IMR-90 (cell line): Measurements from ENCODE around the gene FCHSD2.

Source experiments
- TF ChIP-seq, protein P1 (sequence below): conservative IDR thresholded peaks from 2 replicates; pipeline ENCODE4 v1.5.1; 2012; ENCODE audit warnings: mild to moderate bottlenecking, low read depth, low read length, improper control_type of control experiment
- TF ChIP-seq, protein P2 (sequence below): fragments of 150-350 bp; IDR thresholded peaks from 2 replicates; pipeline ENCODE4 v1.6.1; 2017; ENCODE audit warnings: mild to moderate bottlenecking, antibody characterized with exemption, low read length, low read depth

DNA sequence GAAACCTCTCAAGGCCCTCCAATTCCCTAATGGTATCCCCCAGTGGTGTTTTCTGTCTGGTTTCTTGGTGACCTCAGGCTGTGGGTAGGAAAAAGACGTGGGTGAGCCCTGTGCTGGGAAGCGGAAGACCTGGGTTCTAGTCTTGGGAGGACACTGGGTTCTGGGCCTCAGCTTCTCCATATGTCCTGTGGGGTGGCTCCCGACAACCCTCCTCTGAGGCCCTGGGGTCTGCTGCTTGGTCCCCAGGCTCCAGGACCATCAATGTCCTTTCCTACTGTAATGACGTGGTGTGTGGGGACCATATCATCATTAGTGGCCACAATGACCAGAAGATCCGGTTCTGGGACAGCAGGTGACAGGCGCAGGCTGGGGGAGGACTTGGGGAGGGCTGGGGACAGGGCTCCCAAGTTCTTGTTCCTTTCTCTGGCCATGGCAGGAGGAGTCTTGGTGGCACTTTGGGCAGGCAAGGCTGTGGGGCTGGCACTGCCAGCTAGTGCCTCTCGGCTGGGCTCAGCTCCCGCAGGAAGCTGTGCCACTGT is 315.1 kb downstream of the FCHSD2 start:
- TF ChIP-seq, protein P1, sequence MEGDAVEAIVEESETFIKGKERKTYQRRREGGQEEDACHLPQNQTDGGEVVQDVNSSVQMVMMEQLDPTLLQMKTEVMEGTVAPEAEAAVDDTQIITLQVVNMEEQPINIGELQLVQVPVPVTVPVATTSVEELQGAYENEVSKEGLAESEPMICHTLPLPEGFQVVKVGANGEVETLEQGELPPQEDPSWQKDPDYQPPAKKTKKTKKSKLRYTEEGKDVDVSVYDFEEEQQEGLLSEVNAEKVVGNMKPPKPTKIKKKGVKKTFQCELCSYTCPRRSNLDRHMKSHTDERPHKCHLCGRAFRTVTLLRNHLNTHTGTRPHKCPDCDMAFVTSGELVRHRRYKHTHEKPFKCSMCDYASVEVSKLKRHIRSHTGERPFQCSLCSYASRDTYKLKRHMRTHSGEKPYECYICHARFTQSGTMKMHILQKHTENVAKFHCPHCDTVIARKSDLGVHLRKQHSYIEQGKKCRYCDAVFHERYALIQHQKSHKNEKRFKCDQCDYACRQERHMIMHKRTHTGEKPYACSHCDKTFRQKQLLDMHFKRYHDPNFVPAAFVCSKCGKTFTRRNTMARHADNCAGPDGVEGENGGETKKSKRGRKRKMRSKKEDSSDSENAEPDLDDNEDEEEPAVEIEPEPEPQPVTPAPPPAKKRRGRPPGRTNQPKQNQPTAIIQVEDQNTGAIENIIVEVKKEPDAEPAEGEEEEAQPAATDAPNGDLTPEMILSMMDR, result no peak
- TF ChIP-seq, protein P2, sequence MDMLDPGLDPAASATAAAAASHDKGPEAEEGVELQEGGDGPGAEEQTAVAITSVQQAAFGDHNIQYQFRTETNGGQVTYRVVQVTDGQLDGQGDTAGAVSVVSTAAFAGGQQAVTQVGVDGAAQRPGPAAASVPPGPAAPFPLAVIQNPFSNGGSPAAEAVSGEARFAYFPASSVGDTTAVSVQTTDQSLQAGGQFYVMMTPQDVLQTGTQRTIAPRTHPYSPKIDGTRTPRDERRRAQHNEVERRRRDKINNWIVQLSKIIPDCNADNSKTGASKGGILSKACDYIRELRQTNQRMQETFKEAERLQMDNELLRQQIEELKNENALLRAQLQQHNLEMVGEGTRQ, result no peak
